HG03103 (cell line): Measurements from ENCODE around the gene FOXF2.

ENCODE experiments used
- ATAC-seq: cut with Tn5 transposase; IDR thresholded peaks from one replicate; pipeline ENCODE4 v1.9.1; 2021; ENCODE audit warnings: low read depth; ENCODE audit not compliant: unreplicated experiment

FOXF2 gene

DNA sequence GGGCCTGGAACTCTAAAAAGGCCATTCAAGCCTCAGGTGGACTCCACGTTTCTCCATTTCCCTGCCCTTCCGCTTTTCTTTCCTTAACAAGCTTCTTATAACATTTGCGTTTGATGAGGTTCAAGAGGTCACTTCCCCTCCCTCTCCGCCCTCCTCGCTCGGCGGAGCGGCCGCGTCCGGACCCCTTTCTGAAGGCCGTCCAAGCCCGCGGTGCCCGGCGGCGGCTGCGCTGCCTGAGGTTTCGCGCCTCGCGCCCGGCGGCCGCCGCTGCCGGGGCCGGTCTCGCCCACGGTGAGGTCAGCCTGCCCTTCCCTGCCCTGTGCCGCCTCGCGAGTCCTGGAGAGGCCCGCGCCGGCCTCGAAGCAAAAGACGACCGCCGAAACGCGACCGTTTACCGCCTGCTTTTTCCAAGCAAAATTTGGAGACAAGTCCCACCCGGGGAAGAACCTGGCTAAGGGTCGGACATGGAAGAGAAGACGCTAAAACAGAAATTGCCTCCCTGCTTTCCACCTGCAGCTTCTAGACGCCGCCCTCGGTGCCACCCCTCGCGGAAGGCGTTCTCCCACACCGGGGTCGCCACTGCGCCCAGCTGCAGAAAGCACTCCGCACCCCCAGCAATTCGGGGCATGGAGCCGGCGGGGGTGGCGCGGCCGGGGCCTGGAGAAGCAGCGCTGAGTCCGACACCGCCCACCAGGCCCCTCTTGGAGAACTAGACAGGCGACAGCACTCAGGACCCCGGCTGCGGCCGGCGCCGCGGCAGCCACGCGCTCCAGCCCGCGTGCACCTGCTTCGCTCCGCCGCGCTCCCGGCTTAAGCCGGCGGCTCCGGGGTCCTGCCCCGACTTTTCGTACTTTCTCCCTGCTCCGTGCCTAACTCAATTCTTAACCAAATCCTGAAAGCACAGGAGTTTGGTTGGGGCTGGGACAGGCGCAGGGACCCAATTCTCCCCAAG is 11.0 kb upstream of the FOXF2 start:
- ATAC-seq = no peak

DNA sequence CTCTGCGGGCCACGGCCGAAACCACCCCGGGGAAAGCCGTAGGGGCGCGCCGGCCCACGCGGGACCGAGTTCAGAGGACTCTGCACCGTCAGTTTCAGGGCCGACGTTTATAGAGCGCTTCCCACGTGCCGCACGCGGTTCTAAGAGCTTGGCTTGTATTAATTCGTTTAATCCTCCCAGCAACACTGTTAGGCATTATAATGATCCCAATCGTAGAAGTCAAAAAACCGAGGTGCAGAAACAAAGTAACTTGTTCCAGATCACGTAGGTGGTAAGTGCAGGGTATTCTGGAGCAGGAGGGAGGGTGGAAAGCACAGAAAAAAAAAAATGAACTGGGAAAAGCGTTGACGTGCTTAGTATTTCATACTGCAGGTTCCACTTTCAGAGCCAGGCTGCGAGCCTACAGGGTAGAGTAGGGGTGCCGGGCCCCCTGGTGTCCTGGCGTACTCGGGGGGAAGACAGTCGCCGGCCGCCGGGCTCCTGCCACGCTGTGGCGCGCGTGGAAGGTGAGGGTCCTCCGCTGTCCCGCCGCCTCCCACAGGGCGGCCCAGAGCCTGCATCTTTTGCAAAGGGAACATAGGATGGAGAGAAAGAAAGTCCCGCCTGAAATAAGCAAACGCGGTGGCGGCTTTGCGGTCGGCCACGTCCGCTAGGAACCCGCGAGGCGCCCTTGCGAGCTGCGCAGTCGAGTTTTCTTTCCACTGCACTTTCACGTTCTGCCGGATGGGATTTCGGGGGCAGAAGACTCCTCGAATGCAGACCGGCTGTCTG is 10.2 kb upstream of the FOXF2 start:
- ATAC-seq = no peak

DNA sequence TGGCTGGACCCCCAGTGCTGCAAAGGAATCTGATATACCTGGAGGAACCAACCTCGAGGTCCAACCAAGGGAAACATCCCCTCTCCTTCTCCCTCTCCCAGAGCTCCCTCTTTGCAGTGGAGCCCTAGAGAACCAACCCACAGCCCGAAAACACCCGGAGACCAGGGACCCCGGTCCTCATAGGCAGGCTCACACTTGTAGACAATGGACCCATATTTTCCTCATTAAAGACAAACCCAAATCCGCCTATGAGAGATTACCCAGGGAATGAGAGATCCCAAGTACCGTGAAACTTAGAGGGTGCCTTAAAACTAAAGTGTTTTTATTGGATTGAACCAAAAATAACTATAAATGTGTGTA is 9.6 kb upstream of the FOXF2 start:
- ATAC-seq = no peak

DNA sequence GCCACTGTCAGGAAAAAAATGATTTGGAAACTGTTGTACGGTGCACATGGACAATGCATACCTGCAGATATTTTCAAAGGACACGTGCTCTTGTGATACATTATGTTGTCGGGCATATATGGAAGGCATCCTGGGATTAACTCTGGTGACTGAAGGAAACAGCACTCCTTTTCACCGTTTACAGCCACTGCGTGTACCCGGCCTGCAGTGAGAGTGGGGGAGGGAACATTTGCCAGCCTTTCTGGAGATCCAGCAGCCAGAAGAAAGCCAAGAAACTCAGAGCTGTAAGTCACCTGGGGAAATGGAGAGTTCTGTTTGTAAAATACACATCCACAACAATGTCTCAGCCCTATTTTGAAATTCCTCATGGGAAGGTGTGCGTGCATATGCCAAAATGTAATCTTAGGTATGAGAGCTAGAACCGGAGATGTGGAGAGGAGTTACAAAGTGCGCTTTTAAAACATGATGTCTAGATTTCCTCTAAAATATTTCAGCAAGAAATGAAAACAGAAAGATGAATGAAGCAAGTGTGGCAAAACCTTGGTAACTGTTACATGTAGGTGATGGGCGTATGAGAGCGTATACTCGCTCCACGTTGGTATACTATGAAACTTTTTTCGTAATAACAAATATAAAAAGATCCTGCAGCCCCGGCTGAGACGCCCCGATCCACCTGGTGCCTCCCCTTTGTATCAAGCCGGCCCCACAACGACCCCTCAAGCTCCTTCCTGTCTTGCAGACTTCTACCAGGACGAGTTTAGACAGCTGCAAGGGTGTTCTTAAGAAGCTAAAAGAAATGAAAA is 8.6 kb upstream of the FOXF2 start:
- ATAC-seq = no peak

DNA sequence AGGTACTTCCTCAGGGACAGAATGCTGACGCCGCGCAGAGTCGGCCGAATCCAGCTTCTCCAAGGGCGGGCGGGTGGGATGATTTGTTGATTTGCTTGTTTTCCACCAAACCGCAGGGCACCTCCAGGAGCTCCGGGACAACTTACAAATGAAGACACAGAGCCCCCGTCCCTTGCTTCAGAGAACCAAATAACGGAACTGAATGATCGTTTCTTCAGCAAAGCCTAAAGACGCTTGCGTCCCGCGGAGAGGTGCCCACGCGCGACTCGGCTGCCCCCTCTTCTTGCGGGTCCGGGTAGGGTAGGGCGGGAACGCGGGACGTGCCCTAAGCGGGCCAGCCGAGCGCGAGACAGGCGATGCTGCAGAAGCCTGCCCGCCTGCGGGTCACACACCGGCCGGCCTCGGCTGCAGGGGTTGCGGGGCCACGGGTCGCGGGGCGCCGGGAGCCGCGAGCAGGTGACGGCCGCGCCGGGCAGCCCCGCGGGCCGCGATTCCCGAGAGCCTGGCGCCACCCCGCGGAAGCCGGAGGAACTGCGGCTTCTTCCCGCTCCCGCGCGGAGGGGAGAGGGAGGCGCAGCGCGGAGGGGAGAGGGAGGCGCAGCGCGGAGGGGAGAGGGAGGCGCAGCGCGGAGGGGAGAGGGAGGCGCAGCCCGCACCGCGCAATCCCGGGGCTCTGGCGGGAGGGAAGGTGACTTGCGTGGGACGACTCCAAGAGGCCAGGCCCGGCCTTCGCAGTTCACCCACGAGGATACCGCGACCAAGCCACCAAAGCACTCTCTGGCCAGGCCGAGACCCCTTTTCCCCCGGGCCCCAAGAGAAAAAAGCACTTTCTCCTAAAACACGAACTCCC is 7.7 kb upstream of the FOXF2 start:
- ATAC-seq = no peak

DNA sequence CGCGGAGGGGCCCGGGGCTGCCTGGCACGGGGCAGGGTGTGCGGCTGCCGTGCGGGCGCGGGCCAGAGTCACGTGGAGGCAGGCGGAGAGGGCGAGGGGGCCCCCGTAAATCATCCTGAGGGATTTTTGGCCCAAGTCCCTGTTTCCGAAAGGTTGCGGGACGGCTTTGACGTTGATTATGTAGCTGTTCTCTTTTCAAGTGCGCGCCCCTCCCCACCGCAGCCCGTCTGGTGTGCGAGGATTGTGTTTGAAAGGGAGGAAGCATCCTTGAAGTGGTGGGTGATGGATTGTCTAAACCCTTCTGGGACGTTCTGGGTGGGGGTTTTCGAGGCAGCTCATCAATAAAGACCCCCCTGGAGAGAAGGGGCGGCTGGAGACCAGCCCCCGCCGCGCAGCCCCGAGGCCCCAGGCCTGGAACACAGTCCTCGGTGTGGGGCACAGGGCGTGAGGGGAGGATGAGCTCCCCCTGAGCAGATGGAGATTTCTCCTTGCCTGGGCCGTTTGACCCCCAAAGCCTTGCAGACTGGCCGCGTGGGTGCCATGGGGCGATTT is 7.0 kb upstream of the FOXF2 start:
- no peak for ATAC-seq

DNA sequence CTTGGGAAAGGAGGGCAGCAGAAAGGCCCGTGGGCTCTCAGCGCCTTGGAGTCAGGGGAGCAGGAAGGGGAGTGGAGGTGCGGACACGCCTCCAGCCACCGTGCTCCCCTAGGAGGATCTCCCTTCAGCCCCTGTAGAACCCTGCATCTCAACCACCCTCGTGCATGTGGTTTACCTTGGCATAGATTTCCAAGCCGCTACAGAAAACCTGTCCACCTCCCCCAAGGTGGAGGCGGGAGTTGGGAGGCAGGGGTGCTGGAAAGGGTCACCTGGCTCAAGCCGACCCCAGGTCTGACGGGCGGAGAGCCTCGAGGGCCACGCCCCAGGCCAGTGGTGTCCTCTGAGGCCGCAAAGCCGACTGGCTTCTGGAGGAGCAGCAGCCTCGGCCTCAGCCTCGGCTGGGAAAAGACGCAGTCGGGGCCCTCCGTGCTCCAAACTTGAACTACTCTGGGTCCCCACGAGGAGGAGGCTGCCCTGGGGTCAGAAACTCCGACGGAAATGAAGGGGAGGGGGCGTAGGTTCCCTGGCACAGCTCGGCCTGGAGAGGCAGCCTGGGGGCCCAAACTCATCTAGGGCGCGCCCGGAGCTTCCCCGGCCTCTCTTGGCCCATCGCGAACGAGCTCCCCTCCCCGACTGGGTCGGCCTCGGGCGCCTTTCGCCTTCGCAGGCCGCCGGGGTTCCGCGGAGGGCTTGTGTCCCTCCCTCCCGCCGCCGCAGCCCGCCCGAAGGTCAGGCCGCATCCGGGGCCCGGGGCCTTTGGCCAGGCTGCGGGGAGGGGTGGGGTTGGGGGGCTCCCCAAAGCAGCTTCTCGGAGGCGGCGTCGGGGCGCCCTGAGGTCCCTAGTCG is 6.3 kb upstream of the FOXF2 start:
- no peak for ATAC-seq

DNA sequence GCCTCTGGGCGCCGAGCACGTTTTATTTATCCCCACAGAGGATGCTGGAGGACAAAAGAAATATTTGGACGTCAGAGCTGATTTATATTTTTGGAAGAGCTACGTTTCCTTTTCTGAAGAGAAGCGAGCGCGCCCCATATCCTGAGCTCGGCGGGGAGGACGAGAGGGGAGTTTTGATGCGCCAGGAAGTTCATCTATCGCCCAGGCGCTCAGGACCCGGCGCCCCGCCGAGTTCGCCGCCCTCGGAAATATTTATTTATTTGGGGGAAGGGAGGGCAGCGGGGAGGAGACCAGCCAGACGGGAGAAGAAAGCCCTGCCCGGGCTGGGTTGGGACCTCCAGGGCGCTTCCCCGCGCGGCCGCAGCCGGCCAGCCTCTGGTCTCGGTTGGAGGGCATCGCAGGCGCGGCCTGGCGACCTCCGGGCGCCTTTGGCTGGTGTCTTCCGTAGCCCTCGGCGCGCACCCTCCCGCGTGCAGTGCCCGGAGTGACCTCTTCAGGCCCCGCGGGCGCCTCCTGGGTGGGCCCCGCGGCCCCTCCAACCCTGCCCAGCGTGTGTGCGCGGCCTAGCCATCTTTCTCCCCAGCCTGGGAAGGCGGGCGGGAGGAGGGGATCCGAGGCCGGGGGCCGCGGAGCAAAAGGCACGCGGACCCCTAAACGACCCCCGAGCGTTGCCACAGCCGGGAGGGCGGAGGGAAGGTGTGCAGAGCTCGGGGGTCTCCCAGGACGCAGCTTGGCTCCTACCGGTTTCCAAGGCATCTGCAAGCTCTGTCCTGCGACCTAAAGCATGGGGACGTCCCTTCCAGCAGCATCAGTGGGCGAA is 5.4 kb upstream of the FOXF2 start:
- no peak for ATAC-seq

DNA sequence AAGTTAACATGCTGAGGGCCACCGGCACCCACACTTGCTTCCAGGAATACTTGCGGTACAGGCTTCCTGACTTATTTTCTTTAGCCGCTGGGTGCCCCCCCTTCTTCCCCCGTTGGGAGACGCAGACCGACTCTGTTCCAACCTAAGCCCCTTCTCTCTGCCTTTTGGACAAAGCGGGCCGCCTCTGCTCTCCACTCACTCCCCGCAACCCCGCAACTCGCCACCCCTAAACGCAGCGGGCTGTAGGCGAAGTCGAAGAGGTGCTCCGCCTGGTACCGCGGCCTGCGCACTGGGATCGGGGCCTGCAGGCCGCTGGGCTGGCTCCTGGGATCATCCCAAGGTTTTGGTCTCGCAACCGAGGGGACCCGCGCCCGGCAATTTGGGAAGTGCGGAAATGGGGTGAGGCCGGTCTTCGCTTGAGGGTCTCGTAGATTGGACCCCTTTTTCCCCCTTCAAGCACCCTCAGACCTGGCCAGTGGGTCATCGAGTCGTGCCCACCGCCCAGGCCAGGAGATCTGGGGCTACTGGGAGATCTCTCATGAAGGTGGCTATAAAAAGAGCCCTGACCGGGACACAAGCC is 4.7 kb upstream of the FOXF2 start:
- no peak for ATAC-seq

DNA sequence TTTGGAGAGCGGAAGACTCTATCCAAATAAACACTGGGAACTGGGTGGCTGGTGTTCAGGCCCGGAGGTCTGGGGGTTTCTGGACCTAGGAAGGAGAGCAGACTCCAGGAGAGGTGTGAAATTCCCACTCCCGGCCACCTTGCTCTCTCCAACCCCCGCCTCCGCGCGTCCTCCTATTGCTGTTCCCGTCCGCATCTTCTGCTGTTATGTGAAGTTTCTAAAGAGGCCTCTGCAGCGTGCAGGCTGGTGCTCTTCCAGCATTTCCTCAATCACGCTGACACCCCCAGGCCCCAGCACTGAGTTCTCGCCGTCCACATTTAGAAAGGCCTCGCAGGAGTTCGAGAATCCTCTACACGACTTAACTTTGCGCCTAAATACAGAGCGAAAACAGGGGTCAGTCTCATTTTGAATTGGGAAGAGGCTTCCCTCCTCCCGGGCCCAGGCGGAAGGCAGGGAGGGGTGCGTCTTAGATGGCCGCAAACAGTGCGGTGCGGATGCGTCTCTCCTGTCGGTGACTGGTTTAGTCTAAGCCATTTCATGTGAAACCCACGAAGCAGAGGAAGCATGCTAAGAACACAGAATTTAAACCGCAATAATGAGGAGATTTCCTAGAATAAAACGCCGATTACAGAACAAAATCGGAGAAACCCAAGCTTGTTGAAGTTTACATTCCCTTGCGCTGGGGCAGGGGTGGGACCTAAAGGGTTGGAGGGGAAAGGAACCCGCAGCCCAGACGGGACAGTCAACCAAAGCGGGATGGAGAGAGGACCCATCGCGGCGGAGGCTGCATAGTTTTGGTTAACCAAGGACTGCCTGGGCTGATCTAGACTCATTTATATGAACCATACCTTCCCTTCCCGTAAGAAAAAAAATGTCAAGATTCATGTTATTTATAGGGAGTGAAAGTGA is 4.0 kb upstream of the FOXF2 start:
- ATAC-seq = no peak

DNA sequence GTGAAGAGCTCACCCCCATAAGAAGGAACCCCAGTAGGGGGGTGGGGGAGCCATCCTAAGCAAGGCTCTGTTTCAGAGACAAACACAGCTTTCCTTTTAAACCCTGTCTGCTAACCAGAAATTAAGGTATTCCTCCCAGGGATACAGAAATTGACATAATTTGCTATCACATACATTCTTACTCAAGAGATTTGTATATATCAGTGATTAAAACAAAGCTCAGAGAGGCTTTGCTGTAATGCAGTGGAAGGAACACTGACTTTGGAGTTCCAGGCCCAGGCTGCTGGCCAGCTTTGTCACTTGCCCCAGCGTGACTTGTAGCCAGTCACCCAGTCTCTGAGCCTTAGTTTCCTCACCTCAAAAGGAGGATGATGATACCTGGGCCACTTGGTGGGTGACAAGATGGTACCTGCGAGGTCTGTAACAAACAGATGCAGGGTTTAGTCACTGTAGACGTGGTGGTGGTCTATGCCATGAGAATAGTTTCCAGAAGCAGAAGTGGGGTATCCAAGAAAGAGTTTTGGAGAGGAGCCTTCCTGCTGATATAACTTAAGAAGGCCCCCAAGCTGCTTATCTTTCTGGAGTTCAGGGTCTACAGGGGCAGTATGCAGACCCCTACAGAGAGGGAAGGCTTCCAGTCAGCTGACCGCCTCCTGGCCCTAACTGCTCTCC is 3.2 kb upstream of the FOXF2 start:
- ATAC-seq = no peak

DNA sequence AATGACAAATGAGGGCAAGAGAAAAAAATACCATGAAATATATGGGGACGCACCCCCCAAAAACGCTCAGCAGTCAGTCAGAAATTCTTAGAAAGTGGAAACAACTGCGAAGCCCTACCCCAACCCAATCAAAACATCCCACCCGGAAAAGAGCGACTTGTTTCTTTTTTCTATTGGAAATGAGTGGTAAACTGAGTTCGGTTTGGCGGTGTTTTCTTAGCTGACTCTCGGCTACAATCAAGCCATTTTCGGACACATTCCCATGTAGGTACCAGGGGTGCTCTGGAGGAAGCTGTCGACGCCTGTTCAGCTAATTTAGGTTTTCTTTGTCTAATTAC is 1.9 kb upstream of the FOXF2 start:
- ATAC-seq = no peak

DNA sequence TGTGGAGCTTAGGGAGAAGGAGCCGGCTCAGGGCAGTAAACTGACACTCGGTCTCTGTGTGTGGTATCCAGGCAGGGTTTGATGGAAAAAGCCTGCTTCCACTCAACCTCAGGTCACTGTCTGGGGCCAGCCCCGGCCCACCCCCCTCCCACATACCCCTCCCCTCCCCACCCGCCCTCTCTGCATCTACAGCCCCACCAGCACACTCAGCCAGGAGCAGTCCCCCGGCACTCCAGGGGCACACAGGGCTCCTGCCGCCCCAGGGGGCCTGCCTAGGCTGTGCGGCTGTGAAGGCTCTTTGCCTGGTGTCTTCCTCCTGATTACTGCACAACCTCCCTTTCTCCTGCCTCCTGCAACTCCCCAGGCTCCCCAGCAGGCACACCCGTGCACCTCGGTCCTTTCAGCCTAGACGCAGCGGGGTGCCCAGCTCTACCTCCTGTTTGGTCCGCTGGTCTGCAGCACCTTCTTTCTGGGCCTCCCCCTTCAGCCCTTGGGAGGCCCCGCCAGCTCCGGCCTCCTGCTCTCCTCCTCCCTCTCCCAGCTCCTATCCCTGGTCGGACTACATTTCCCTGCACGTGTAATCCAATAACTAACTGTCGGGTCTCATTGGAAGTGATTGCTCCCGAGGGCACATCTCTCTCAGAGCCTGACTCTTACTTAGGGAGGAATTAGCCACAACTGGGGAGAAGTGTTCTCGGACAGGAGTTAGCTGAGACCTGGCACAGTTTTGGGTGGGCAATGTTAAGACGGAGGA is 1.3 kb upstream of the FOXF2 start:
- no peak for ATAC-seq

DNA sequence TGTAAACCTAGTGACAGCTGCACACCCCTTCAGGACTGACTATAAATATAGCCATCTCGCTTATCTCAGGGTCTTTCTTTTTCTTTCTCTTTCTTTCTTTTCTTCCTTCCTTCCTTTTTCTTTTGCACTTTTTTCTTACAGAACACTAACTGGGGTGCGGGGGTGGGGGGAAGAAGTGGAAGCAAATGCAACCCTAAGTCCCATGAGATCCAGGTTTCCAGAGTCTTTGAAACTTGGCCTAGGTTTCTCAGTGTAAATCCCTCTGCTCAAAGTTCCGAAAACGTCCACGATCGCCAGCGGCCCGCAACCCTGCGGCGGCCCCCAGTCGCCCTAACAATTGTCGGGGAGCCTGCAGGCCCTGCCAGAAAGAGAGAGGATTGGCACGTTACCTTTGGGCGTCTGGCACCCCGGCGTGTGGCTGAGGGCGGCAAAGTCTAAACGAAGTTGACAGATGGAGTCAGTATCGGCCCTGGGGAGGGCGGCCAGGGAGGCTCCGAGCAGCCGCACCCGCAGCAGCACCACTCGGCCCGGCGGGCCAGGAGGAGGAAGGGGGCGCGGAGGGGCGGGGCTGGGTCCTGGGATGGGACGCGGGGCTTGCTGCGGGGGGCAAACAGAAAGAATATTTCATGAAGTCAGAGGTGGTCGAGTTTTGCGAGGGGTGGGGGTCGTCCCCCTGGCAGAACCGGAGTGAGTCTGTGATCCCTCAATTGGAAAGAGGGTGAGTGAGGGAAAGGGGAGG is 577 bp upstream of the FOXF2 start:
- ATAC-seq = no peak
